IMR-90 (cell line): ENCODE measurements around the gene FBLN7.

Source experiments
- BHLHE40 ChIP-seq: fragments of 150-350 bp; IDR thresholded peaks from 2 replicates; pipeline ENCODE4 v1.6.1; 2016; ENCODE audit warnings: mild to moderate bottlenecking, low read depth, low read length
- CEBPB ChIP-seq: IDR thresholded peaks from 2 replicates; pipeline ENCODE4 v1.6.1; 2012; ENCODE audit warnings: low read depth, low read length, improper control_type of control experiment
- CHD1 ChIP-seq: IDR thresholded peaks from 2 replicates; pipeline ENCODE4 v1.6.1; 2012; ENCODE audit warnings: low read depth, low read length, improper control_type of control experiment
- CTCF ChIP-seq: conservative IDR thresholded peaks from 2 replicates; pipeline ENCODE4 v1.5.1; 2012; ENCODE audit warnings: mild to moderate bottlenecking, low read depth, low read length, improper control_type of control experiment
- MAZ ChIP-seq: IDR thresholded peaks from 2 replicates; pipeline ENCODE4 v1.6.1; 2012; ENCODE audit warnings: low read depth, mild to moderate bottlenecking, low read length, improper control_type of control experiment, moderate library complexity, borderline replicate concordance
- MXI1 ChIP-seq: IDR thresholded peaks from 2 replicates; pipeline ENCODE4 v1.6.1; 2012; ENCODE audit warnings: low read depth, mild to moderate bottlenecking, low read length, moderate library complexity, borderline replicate concordance
- NFE2L2 ChIP-seq: fragments of 150-350 bp; IDR thresholded peaks from 2 replicates; pipeline ENCODE4 v1.6.1; 2016; ENCODE audit warnings: low read depth, mild to moderate bottlenecking, low read length
- POLR2A ChIP-seq: IDR thresholded peaks from 2 replicates; pipeline ENCODE4 v1.6.1; 2012; ENCODE audit warnings: mild to moderate bottlenecking, low read depth, low read length
- RCOR1 ChIP-seq: IDR thresholded peaks from 2 replicates; pipeline ENCODE4 v1.6.1; 2012; ENCODE audit warnings: mild to moderate bottlenecking, low read length, improper control_type of control experiment; ENCODE audit not compliant: insufficient replicate concordance
- RFX5 ChIP-seq: IDR thresholded peaks from 2 replicates; pipeline ENCODE4 v1.8.0; 2012; ENCODE audit warnings: low read depth, mild to moderate bottlenecking, low read length, moderate library complexity
- SMC3 ChIP-seq: fragments of 150-350 bp; IDR thresholded peaks from 2 replicates; pipeline ENCODE4 v1.6.1; 2016; ENCODE audit warnings: low read depth, mild to moderate bottlenecking, antibody characterized with exemption, low read length, moderate library complexity
- USF2 ChIP-seq: fragments of 150-350 bp; IDR thresholded peaks from 2 replicates; pipeline ENCODE4 v1.6.1; 2017; ENCODE audit warnings: mild to moderate bottlenecking, antibody characterized with exemption, low read length, low read depth

- TF ChIP-seq CTCF (no peak), SMC3 (no peak), RFX5 (no peak), MXI1 (no peak), CEBPB (no peak), CHD1 (no peak), USF2 (no peak), POLR2A (no peak), BHLHE40 (no peak), NFE2L2 (no peak), MAZ (no peak), RCOR1 (no peak)
These were observed 2.1 kb downstream of the FBLN7 start for GRCh38 chr2:112140205-112140802.
